ENCODE data around the gene DLG2. TPM values are rescaled to one million over a fixed set of nuclear protein-coding genes. Genes with fewer than 3 reads are reported as not detected.
"Not testable (repeated sequence)": the region's sequence is repeated elsewhere in the genome, so short reads cannot be mapped to it uniquely, and the experiment has no call there.

DLG2 gene
- polyA plus RNA-seq, 4 donors, result 10.8 to 15.6 (median 12.2) TPM

DNA sequence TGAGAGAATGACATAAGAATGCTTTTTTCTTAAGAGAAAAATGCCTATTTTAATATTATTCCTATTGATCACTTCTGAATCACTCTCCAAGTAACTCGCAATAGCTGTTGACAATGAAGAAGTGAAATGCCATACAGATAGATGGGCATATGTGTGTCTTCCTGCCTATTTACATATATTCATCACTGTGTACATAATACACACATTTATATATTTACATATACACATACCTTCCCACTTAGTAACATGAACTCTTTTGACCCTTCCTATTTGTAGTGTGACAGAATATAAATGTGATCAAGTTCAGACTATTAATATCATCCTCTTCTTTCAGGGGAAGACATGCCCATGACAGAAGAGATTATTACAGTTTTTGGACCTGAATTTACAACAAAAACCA is 756.7 kb downstream of the DLG2 start:
- no peak for DNase-seq (ENCODE audit: low read depth in 4 of 4, low spot score in 2 of 4)

DNA sequence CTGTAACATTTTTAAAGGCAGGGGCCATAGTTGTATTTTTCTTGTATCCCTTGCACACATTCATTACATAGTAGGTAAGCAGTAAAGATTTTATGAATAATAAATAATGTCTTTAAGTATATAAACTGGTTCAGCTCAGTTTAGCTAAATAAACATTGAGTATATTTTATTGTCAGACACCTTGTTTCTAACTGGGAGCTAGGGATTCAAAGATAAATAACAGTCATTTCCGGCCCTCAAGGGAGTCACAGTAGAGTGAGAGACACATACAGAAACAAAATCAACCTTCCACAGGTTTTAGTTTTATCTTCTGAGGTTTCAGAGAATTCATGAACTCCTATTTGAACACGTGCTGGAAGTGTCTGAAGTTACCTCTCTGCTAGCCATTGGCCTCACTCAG is 760.2 kb downstream of the DLG2 start:
- peak in 1 of 4 donors; percentile 16 for DNase-seq (ENCODE audit: low read depth in 4 of 4, low spot score in 2 of 4)

DNA sequence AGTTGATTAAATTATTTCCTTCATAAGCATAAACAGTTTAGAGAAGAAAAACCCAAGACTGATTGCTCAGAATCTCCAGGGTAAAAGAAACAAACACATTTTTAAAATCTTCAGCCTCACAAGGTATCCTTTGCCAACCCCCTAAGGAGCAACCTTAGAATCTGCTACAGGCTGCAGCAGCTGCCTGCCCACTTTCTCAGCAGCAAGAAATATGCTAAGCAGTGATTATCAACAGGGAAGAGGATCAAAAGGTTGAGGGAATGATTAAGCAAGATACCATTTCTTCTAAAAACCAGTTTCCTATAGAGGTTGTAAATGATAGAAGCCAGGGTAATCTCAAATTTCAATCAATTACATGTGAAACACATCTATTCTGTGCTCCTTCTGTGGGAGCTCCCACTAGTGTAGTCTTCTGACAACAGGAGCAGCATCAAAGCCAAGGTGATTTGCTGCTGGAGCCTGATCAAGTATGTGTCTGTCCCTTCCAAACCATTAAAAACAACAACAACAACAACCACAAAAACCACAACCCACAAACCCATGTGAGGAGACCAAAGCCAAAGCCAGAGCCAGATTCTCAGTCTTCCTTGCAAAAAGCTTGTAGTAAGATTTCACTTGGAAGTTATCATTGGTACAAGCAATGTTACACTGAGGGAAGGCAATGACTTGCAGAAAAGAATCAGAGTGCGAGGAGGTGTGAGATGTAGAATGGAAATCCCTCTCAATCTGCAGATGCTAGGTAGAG is 761.2 kb downstream of the DLG2 start:
- no peak for DNase-seq (ENCODE audit: low read depth in 4 of 4, low spot score in 2 of 4)

DNA sequence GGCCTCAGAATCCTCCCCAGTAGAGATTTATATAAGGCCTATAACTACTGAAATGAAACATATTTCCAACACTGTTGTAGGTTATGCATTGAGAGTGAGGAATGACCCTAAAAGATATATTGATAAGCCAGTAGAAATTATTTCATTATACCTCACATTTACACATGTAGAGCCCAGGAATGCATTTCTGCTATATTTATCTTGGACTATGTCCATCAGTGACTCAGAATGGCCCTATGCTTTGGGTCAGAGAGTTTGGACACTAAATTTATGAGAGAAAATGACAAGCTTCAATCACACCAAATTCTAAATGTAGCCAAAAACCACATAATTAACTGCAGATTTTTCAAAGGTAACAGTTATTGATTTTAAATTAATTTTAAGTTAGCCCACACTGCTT is 761.9 kb downstream of the DLG2 start:
- DNase-seq (ENCODE audit: low read depth in 4 of 4, low spot score in 2 of 4), result no peak

DNA sequence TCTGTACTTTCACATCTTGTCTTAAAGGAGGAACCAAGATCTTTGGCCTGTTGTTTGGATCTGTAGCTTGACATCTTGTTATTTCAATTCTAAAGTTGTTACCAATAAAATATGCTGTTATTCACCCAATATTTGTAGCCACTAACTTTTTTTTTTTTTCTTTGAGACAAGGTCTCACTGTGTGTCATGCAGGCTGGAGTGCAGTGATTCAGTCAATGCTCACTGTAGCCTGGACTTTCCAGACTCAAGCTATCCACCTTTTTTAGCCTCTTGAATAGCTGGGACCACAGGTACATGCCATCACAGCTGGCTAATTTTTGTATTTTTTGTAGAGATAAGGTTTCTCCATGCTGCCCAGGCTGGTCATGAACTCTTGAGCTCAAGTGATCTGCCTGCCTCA is 769.4 kb downstream of the DLG2 start:
- no peak for DNase-seq (ENCODE audit: low read depth in 4 of 4, low spot score in 2 of 4)

DNA sequence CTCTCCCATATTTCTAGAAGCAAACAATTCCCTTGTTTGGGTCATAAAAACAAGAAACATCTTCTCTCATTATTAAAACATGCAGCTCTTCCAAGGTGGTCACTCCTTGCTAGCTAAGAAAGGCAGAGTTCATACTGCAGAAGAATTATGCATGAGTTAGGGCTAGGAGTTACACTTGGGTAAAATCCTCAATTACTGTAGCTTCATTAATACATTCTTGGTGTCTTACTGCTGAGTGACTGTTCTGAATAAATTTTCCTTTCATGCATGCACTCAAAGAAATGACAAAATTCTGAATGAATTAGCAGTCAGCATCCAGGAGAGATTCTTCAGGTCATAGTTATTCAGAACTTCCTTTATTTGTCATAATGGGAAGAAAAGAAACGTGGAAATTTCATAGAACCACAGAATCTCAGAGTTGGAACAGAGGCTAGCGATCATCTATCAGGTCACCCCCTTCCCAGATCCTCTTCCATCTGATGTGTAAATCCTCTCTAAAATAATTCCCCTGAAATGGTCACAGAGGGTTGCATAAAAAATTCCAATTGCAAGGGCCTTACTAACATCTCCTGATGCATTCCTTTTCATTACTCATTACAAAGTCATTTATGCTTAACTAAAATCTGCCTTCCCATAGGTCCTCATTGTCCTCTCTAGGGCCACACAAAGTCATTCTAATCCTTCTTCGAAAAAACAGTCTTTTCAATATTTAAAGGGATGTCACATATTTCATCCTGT is 771.5 kb downstream of the DLG2 start:
- no peak for DNase-seq (ENCODE audit: low read depth in 4 of 4, low spot score in 2 of 4)

DNA sequence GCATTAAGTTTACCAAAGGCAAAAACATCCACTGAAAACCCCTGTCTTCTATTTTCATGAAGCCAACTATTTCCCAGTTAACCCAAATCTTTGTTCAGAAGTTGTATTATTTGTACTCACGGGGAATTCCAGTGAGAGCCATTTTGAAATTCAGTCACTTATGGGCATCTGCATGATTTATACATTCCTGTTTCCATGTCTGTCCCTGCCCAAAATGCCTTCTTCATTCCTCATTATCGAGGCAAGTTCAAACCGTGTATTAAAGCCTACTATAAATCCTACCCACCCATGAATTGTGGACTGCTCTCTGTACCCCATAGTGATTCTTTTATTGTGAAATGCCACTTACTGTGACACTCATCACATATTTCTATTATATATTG is 772.7 kb downstream of the DLG2 start:
- no peak for DNase-seq (ENCODE audit: low read depth in 4 of 4, low spot score in 2 of 4)

DNA sequence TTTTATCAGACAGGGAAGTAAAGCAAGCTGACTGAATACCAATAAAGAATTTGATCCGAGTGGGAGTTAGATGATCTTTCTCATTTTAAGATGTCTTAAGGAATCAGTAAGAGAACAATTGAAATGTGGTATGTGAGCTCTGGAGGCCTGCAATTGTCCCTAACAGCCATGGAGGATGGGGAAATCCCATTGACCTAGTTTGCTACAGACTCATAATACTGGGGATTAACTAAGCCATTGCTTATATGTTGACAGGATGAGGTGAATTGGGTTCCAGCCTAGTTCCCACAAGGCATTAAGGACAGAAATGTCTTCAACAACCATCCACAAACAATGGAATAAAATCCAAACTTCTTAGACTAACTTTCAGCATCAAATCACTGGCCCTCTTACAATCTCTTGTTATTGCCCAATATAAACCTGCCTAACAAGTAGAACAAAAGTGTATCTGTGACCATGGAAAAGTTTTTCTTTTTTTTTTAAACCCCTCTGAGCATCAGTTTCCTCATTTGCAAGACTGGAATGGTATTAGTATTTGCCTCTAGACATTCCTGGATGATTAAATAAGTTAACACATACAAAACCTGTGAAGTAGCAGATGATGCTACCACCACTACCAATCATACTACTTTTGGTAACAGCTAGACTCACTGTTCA is 773.2 kb downstream of the DLG2 start:
- no peak for DNase-seq (ENCODE audit: low read depth in 4 of 4, low spot score in 2 of 4)

DNA sequence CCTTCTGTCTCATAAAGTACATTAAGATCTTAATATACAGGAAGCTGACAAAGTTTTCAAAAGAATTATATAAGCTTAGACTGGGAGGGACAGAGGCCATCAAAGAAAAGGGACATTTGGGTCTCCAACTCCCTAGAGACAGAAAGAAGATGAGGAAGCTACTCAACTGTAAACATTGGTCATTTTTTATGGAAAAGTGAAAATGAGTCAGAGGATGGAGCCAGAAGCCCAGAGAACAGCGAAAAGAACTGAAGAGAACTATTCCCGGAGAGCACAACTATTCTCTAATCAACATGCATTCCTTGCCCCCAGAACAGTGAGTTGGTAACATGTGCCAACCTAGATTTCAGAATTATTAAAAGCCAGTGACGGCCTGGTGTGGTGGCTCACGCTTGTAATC is 779.3 kb downstream of the DLG2 start:
- DNase-seq (ENCODE audit: low read depth in 4 of 4, low spot score in 2 of 4), result no peak

DNA sequence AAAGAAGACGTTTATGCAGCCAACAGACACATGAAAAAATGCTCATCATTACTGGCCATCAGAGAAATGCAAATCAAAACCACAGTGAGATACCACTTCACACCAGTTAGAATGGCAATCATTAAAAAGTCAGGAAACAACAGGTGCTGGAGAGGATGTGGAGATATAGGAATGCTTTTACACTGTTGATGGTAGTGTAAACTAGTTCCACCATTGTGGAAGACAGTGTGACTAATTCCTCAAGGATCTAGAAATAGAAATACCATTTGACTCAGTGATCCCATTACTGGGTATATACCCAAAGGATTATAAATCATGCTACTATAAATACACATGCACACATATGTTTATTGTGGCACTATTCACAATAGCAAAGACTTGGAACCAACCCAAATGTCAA is 786.9 kb downstream of the DLG2 start:
- DNase-seq (ENCODE audit: low read depth in 4 of 4, low spot score in 2 of 4), result not testable (repeated sequence)

DNA sequence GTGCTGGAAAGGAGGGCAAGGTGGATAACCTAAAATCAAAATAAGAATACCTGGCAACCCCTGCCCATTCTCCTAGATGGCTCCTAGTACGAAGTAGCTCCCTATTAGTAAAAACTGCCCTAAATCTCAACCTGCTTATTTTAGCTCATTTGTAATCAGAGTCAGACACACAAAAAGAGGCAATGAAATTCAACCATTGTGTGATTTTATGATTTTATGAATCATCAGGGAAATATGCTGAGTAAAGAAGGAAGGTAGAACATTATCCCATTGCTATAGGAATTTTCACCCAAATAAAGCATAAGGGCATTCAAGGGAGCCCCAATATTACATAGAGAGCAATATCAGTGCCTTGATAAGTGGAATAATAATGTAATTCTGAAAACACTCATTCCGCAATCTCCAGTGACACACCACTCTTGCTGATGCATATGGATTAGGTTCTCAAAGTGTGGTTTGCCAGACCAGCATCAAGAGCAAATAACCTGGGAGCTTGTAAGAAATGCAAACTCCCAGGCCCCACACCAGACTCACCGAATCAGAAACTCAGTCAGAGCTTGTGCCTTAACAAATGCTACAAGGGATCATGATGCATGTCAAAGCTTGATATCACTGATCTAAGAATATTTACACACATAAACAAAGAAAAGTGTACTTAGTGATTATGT is 789.6 kb downstream of the DLG2 start:
- DNase-seq (ENCODE audit: low read depth in 4 of 4, low spot score in 2 of 4), result no peak

DNA sequence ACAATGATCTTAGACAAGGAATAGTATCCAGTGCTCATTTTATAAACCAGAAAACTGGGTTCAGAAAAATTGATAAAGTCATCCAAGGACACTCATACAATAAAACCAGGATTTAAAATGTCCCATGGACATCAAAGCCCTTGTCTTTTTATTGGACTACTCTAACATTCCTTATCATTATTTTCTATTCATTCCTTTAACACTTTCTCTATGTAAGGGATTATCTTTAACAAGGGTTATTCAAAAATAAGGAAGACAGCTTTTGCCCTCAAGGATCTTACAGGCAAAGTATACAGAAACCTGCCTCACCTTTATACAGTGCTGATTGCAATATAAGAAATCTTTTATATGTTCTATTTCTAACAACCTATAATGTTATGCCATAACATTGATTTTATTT is 790.8 kb downstream of the DLG2 start:
- no peak for DNase-seq (ENCODE audit: low read depth in 4 of 4, low spot score in 2 of 4)

DNA sequence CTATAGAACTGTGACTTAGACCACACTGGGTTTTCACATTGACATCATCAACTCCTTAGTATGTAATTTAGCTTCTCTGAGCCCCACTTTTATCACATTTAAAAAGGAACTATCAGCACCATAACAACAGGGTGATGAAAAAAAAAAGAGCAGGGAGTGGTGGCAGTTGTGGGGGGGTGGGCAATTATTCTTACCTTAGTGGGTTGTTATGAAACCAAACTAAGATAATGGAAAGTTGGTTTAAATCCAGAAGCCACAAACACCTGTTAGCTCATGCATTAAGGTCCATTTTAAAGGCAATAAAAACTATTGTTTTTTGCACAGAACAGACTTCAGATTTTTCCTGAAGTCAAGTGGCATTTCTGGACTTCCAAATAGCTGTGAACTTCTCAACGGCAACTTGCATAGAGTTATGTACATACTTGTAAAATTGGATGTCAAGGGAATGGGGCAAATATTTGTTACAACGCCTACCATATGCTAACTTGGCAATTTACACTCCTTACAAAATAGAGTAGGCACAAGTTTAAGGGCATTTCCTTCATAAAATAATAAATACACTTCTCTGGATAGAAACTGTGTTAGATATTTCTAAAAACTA is 793.6 kb downstream of the DLG2 start:
- DNase-seq (ENCODE audit: low read depth in 4 of 4, low spot score in 2 of 4), result no peak

DNA sequence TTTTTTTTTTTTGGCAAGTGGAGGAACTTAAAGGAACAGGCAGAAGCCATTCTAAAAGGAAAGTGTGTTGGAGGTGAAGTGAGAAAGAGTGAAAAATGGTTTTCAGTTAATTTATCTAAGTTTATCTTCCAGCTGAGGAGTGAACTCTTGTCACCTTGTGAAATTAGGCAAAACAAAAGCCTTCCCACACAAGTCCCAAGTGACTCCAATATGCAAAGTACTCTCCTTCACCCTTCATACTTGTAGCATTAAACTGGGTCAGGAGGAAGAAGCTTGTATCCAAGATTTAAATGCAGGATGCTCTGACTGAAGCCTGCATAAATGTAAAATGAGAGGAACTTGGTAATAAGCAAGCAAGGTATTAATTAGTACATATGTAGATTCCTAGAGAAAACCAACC is 796.8 kb downstream of the DLG2 start:
- DNase-seq (ENCODE audit: low read depth in 4 of 4, low spot score in 2 of 4), result no peak

DNA sequence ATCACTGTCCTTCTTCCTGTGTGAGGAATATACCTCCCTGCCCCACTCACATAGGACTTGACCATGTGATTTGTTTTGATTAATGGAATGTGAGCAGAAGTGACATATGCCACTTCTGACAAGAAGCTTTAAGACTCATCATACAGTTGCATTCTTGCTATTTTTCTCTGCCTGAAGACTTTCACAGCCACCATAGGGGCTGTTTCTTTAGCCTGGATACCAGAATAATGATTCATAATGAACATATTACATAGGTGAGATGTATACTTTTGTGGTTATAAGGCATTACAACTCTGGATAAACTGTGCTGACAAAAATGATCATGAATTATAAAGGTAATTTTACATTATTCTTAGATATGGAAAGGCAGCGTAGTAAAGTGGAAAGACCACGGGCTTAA is 798.0 kb downstream of the DLG2 start:
- DNase-seq (ENCODE audit: low read depth in 4 of 4, low spot score in 2 of 4), result no peak

DNA sequence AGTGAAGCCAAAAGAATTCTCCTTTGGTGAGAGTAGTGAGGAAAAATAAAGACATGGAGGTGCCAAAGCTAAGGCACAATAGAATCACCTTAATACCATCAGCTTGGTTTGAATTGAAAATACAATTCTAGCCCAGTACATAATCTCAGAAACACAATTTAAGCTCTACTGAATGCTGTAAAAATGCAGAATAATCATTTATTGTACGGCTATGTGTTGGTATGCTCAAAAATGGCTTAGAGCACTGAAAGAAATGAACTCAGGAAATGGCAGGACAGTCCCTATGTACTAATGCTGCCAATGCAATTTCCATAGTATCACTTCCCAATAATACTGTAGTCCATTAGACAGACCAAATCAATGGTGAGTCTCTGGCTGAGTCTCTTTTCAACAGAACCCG is 798.5 kb downstream of the DLG2 start:
- DNase-seq (ENCODE audit: low read depth in 4 of 4, low spot score in 2 of 4), result no peak

DNA sequence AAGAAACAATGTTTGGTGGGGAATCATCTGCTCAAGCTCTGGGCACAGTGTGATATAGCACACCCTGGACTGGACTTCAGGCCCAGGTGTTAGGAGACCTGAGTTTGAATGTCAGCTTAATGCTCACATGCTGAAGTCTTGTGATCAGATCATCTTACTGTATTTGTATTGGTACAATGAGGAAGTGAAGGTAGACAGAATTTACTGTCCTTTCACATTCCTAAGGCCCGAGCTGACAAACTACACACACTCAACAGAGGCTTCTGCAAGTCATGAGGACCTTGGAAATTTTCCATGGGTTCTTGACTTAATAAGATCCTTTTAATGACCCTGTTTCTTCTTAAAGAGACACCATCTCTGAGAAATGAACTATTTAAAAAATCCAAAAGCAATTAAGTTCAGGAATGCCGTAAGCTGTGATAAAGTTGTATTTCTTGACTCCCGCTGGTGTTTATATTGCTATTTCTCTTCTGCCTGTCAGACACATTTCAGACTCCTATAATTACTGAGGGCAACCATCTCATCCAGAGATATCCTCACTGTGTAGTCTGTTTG is 802.0 kb downstream of the DLG2 start:
- DNase-seq (ENCODE audit: low read depth in 4 of 4, low spot score in 2 of 4), result peak in 1 of 4 donors; percentile 8

DNA sequence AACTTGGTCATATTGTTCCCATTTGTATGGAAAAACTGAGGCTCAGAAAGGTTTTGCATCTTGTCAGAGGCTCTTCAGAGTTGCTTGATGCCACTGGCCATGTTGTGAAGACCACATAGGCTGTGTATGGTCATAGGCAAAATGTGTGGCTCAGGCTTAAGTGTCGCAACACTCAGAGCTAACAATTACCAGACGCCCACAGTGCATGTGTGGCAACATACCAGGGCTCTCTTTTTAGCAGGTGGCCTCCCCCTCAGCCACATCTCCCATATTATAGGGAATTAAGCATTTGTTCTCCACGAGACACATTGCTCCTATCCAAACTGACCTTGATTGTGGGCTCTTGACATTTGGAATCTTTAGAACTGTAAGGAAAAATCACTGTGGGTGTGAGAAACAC is 802.5 kb downstream of the DLG2 start:
- no peak for DNase-seq (ENCODE audit: low read depth in 4 of 4, low spot score in 2 of 4)

DNA sequence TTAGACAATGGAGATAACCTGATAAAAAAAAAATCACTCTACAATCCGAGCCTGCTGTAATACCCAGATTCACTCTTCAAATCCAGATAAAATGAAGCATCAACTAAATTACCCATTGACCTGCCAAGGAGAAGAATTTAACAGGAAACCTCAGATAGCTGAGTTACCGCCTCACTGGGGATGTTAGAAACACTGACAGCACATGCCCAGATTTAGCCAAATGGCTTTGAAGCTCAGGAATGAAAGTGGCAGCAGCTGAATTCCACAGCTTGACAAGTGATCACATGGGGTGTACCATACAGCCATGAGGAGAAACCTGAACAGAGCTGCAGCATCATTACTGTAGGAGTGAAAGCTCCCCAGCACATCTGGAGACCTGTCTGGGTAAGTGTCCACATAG is 807.6 kb downstream of the DLG2 start:
- no peak for DNase-seq (ENCODE audit: low read depth in 4 of 4, low spot score in 2 of 4)

DNA sequence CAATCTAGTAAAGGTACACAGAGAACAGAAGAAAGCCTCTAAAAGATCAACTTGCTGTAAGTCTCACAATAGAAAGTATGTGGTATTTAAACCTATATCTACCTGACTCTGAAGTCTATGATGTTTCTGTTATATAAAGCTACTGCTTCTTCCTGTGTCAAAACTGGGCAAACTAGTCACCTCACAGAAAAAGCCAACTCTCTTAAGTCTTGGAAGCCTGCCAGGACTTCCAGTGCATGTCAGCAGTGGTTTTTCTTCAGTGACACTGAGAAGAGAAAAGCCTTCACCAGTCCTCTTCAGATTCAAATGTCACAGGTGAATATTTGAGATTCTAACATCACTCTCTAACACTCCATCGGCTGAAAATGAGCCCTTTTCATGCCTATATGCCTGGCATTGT is 808.0 kb downstream of the DLG2 start:
- no peak for DNase-seq (ENCODE audit: low read depth in 4 of 4, low spot score in 2 of 4)

DNA sequence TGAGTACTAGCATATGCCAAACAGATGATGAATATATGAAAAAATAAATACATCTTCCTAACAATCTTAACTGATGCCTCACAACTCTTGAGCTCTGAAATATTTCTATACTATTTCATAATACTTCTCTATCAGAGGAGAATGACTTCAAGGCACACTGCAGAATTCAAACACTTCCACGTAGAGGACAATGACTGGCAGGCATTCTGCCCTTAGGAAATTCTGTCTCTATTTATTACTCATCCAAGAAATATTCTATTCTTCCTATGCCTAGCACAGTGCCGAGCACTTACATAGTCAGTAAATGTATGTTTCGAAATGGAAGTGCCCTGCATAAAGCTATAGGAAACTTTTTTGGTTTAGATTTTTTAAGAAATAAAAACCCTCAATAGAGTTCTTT is 809.1 kb downstream of the DLG2 start:
- DNase-seq (ENCODE audit: low read depth in 4 of 4, low spot score in 2 of 4), result no peak
